ENCODE data around the gene AKAP8L.
"Not testable (repeated sequence)": the region's sequence is repeated elsewhere in the genome, so short reads cannot be mapped to it uniquely, and the experiment has no call there.

AKAP8L gene

DNA sequence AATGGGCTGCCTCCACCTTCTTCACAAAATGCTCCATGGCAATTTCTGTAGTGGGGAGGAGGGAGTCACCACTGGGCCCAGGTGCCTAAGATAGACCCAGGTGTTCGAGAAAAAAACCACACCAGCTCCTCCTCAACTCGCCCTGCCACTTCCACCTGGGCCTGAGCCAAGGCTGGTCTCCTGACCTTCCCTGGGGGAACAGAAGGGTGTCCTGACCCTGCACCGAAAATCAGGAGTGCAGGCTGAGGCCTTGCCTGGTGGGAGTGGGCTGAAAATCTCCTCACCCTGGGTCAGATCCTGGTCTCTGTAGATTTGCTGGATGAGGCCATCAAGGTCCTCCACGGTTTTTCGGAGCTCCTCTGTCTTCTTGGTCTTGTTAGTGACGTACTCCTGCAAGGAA, 21.6 kb downstream of the AKAP8L start:
- TF ChIP-seq, protein P1, sequence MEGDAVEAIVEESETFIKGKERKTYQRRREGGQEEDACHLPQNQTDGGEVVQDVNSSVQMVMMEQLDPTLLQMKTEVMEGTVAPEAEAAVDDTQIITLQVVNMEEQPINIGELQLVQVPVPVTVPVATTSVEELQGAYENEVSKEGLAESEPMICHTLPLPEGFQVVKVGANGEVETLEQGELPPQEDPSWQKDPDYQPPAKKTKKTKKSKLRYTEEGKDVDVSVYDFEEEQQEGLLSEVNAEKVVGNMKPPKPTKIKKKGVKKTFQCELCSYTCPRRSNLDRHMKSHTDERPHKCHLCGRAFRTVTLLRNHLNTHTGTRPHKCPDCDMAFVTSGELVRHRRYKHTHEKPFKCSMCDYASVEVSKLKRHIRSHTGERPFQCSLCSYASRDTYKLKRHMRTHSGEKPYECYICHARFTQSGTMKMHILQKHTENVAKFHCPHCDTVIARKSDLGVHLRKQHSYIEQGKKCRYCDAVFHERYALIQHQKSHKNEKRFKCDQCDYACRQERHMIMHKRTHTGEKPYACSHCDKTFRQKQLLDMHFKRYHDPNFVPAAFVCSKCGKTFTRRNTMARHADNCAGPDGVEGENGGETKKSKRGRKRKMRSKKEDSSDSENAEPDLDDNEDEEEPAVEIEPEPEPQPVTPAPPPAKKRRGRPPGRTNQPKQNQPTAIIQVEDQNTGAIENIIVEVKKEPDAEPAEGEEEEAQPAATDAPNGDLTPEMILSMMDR (IDR thresholded peaks at IDR 0.05; ENCODE audit: low read depth, low read length) = no peak
- no peak for DNase-seq (ENCODE audit: extremely low read depth, low read depth)

DNA sequence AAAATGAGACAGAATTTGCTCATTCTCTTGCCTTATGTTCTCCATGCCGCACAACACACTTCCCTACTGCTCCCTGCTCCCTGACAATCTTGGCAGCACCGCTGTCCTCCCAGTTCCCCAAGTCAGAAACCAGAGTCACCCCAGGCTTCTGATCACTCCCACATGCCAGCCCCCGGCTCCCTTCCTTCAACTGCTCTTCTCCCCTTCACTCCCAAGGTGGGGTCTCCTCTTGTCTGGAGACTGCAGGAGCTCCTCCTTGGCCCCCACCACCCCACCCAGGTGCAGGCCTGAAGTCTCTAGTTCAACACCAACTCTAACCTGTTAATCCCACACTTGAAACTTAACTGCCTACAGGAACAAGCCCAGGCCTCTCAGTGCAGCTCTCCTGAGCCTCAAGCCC, 22.4 kb downstream of the AKAP8L start:
- TF ChIP-seq, protein P1 (IDR thresholded peaks at IDR 0.05; ENCODE audit: low read depth, low read length) = no peak
- DNase-seq (ENCODE audit: extremely low read depth, low read depth) = no peak

DNA sequence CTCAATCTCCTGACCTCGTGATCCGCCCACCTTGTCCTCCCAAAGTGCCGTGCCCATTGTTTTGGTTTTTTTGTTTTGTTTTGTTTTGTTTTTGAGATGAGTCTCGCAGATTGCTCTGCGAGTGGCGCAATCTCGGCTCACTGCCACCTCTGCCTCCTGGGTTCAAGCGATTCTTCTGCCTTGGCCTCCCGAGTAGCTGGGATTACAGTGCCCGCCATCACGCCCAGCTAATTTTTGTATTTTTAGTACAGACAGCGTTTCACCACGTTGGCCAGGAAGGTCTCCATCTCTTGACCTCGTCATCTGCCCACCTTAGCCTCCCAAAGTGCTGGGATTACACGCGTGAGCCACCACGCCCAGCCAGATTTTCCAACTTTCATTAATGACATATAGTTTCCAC, 23.5 kb downstream of the AKAP8L start:
- DNase-seq (ENCODE audit: extremely low read depth, low read depth) = not testable (repeated sequence)

DNA sequence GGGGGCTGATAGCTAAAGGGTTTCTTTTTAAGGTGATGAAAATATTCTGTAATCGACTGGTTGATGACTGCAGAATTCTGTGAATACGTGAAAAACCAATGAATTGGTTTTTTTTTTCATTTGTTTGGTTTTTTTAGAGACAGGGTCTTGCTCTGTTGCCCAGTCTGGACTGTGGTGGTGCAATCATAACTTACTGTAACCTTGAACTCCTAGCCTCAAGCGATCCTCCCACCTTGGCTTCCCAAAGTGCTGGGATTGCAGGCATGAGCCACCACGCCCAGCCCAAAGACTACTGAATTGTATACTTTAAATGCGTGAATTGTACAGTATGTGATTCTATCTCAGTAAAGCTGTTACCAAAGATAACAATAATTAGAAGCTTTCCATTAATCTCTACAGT, 24.4 kb downstream of the AKAP8L start:
- no peak for DNase-seq (ENCODE audit: extremely low read depth, low read depth)
- TF ChIP-seq, protein P1 (IDR thresholded peaks at IDR 0.05; ENCODE audit: low read depth, low read length) = no peak

DNA sequence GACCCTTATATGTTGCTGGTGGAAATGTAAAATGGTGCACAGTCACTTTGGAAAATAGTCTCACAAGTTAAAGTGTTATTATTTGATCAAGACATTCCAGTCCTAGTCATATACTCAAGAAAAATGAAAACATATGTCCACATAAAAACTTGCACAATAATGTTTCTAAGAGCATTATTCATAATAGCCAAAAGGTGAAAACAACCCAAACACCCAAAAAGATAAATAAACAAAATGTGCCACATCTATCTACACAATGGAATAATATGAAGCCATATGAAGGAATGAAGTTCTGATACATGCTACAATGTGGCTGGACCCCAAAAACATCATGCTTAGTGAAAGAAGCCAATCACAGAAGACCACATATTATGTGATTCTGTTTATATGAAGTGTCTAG, 24.8 kb downstream of the AKAP8L start:
- DNase-seq (ENCODE audit: extremely low read depth, low read depth) = no peak
- TF ChIP-seq, protein P1 (IDR thresholded peaks at IDR 0.05; ENCODE audit: low read depth, low read length) = no peak

DNA sequence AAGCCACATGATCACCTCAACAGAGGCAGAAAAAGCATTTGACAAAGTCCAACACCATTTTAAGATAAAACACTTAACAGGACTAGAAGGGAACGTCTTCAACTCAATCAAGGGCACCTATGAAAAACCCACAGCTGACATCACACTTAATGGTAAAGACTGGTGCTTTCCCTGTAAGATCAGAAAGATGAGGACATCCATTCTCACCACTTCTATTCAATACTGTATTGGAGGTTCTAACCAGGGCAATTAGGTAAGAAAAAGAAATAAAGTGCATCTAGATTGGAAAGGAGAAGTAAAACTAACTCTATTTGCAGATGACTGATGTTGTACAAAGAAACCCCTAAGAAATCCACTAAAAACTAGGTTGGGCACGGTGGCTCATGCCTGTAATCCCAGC, 28.0 kb downstream of the AKAP8L start:
- DNase-seq (ENCODE audit: extremely low read depth, low read depth) = no peak

DNA sequence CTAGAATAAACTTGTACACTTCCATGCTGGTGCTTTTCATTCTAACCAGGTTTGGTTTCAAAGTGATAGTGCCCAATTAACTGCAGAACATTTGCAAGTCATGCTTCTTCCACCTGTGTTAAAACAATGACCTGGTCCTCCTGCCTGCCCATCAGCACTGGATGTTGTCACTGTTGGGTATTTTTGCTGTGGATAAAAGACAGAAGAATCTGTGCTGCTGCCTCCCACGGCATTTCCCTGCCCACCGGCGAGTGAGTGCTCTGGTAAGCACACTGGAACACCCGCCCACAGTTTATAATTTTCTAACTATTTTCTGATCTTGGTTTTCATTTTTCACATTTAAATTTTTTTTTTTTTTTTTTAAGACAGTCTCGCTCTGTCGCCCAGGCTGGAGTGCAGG, 36.9 kb downstream of the AKAP8L start:
- DNase-seq (ENCODE audit: extremely low read depth, low read depth) = no peak
- TF ChIP-seq, protein P1 (IDR thresholded peaks at IDR 0.05; ENCODE audit: low read depth, low read length) = no peak

More for the DNA sequence above, 28.0 kb downstream of the AKAP8L start:
- TF ChIP-seq, protein P1 (IDR thresholded peaks at IDR 0.05; ENCODE audit: low read depth, low read length) = no peak

DNA sequence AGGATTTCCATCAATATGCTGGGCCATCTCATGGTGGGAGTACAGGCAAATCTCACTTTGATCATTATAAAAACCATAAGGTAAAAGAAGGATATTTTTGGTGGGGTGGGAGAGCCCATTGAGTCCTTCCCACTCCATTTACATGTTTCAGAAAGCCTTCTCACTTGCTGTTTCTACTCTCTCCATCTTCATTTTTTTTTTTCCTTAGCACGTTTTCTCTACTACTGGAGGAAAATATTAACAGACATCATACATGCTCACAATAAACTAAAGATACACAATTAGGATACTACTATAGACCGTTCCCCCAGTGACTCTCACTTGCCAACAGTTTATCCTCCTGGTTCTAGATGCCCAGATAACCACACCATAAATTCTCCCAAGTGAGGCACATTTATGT, 37.4 kb downstream of the AKAP8L start:
- TF ChIP-seq, protein P1 (IDR thresholded peaks at IDR 0.05; ENCODE audit: low read depth, low read length) = no peak
- DNase-seq (ENCODE audit: extremely low read depth, low read depth) = no peak
